ENCODE measurements around the gene ALG11.

The ALG11 gene

GRCh38 chr13:51997641-51998330, 14.4 kb upstream of the ALG11 start:
- DNase-seq = no peak

- DNase-seq = no peak
Observed at GRCh38 chr13:51998723-51999509, 13.3 kb upstream of the ALG11 start.

- DNase-seq = no peak
Observed at GRCh38 chr13:51999510-51999911, 12.7 kb upstream of the ALG11 start.

- no peak for DNase-seq
Observed at GRCh38 chr13:51999921-52000320, 12.3 kb upstream of the ALG11 start.

- no peak for DNase-seq
Observed at GRCh38 chr13:52001120-52001731, 11.0 kb upstream of the ALG11 start.

GRCh38 chr13:52002361-52002760, 9.8 kb upstream of the ALG11 start:
- DNase-seq = no peak

- DNase-seq = no peak
Observed at GRCh38 chr13:52003541-52003940, 8.7 kb upstream of the ALG11 start.

GRCh38 chr13:52004511-52005170, 7.6 kb upstream of the ALG11 start:
- DNase-seq = no peak

GRCh38 chr13:52005841-52006522, 6.2 kb upstream of the ALG11 start:
- DNase-seq = no peak

GRCh38 chr13:52006523-52007245, 5.5 kb upstream of the ALG11 start:
- no peak for DNase-seq

GRCh38 chr13:52009946-52010345, 2.3 kb upstream of the ALG11 start:
- DNase-seq = no peak

GRCh38 chr13:52010890-52011631, 1.1 kb upstream of the ALG11 start, which contains the start of gene ATP7B:
TSS of gene ATP7B (minus strand) at chr13:52011450. CDS start at chr13:52011337, 113 bp downstream.
- no peak for DNase-seq

- DNase-seq = no peak
Observed at GRCh38 chr13:52012512-52012836, 276 bp downstream of the ALG11 start.

GRCh38 chr13:52016296-52016695, 4.1 kb downstream of the ALG11 start:
- no peak for DNase-seq

GRCh38 chr13:52020191-52020590, 8.0 kb downstream of the ALG11 start:
- DNase-seq = no peak

GRCh38 chr13:52022356-52022755, 10.2 kb downstream of the ALG11 start:
- no peak for DNase-seq

- DNase-seq = no peak
Observed at GRCh38 chr13:52024481-52024880, 12.3 kb downstream of the ALG11 start, which contains the start of gene UTP14C. TSS of gene UTP14C (plus strand) at chr13:52024691. CDS start at chr13:52028805, 4,114 bp downstream.

- no peak for DNase-seq
Observed at GRCh38 chr13:52025475-52026245, 13.5 kb downstream of the ALG11 start.

GRCh38 chr13:52026246-52026626, 14.0 kb downstream of the ALG11 start:
- DNase-seq = no peak

- DNase-seq = no peak
Observed at GRCh38 chr13:52027832-52028231, 15.6 kb downstream of the ALG11 start.

- no peak for DNase-seq
Observed at GRCh38 chr13:52029569-52029968, 17.4 kb downstream of the ALG11 start.
